Measurements from ENCODE around the gene BRPF3.

The BRPF3 gene

DNA sequence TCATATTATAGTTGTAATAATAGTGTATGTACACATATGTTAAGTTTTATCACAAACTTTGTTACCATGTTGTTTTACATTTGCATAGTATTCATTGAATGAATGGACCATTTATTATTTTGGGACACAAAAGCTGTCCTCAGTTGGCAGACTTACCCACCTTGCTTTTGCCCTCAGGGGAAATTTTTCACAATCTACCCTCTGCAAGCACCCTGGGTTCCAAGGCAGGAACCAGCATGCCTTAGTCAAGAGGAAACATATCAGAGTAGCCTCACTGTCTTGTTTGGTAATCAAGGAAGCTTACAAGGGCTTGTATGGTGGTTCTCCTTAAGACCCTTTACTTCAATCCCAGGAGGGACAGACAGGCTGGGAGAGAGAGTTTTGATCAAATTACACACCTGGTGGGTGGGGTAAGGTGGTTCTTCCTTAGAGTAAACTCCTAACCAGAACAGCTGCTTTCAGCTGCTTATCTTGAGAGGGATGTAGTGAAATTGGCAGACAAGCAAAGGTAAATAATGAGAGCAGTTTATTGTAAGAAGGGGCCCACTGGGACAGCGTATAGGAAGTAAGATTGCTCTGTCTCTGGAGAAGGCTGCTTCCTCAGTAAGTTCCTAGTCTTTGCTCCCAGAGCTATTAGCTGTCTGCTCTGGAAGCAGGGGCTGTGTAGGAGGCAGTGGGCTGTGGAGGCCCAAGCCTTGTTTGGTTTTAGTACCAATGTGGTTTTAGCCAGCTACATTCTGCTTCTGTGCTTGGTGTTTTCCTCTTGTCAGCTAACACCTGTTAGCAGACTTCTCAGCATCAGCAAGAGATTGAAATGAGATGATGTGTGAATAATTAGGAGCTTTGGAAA lies 31.1 kb downstream of the BRPF3 start:
- no peak for DNase-seq (ENCODE audit: low read depth in 1 of 2, low spot score in 1 of 2)

GRCh38 chr6:36229223-36229622 lies 32.7 kb downstream of the BRPF3 start:
- no peak for DNase-seq (ENCODE audit: low read depth in 1 of 2, low spot score in 1 of 2)

DNA sequence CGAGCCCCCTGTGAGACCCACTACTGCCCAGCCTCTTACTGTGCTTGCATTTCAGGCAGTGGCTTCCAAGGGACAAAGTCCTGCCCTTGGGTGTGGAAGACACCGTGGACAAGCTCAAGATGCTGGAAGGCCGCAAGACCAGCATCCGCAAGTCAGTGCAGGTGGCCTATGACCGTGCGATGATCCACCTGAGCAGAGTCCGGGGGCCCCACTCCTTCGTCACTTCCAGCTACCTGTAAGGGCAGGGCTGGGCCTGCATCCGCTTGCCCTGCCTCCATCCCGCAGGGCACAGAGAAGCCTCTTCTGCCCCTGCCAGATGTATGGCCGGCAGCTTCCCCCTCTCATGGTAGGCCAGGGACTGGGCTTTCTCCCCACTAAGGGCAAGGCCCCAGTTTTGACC lies 33.8 kb downstream of the BRPF3 start:
- no peak for DNase-seq (ENCODE audit: low read depth in 1 of 2, low spot score in 1 of 2)

DNA sequence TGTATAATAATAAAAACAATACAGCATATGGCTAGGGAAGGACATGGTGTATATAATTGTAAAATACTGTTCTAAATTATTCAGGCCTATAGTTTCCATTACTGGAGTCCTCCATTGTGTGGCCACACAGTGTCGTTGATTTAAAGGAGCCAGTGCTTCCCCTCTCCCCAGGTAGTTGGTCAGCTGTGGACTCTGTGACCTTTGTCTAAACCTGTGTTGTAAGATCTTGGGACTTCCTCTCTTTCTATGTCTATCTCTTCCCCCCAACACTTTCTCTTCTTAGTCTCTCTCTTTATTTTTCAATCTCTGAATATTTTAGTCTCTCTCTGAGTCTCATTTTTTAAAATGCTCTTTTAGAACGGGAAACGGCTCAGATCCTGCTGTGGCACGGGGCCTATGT lies 35.6 kb downstream of the BRPF3 start:
- no peak for DNase-seq (ENCODE audit: low read depth in 1 of 2, low spot score in 1 of 2)

DNA sequence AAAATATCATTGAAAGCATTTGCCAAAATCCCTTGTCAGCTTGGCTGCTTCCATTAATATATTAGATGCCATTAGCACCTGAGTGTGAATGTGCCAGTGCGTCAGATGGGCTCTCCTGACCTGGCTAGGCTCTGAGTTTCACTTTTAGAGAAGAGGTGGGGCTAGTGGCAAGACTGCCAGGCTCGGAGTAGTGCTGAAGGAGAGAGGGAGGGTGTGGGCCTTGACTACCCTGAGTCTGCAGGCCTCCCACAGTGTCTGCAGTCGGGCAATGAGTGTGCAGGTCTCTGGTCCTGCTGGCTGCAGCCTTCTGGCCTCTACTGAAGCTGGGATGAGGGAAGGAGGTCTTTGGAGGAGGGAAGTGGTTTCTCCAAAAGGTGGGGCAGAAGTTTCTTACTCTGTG lies 38.8 kb downstream of the BRPF3 start:
- no peak for DNase-seq (ENCODE audit: low read depth in 1 of 2, low spot score in 1 of 2)

DNA sequence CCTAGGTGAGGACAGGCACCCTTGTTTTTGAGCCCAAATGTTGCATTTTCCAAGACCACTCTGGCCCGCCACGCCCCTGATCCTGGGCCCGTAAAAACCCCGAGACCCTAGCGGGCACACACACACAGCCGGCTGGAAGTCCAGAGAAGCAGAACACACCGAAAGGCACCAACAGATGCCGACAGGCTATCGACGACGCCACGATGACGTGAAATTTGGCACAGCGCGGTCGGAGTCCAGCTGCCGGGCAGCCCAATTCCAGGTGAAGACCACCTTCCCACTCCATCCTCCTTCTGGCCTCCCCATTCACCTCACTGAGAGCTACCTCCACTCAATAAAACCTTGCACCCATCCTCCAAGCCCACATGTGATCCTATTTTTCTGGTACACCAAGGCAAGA lies 39.3 kb downstream of the BRPF3 start:
- no peak for DNase-seq (ENCODE audit: low read depth in 1 of 2, low spot score in 1 of 2)

DNA sequence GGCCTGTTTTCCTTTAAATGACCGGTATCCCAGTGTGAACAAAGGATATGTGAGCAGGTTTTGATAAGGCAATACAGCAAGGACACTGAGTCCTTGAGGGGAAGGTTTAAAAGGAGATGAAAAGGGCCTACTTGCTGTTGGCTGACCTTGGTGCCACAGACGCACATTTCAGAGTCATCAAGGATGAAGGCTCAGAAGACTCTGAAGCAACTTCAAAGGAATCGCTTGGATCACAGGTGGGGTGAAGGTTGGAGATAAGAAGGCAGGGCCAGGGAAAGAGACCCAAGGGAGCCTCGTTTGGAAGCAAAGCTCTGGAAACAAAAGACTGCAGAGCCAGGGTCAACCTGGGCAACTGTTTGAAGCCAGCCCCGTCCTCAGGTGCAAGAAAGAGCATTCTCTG lies 43.2 kb downstream of the BRPF3 start:
- no peak for DNase-seq (ENCODE audit: low read depth in 1 of 2, low spot score in 1 of 2)

GRCh38 chr6:36241728-36242127 lies 45.2 kb downstream of the BRPF3 start:
- no peak for DNase-seq (ENCODE audit: low read depth in 1 of 2, low spot score in 1 of 2)

GRCh38 chr6:36242161-36242560 lies 45.6 kb downstream of the BRPF3 start:
- DNase-seq (ENCODE audit: low read depth in 1 of 2, low spot score in 1 of 2), result no peak

DNA sequence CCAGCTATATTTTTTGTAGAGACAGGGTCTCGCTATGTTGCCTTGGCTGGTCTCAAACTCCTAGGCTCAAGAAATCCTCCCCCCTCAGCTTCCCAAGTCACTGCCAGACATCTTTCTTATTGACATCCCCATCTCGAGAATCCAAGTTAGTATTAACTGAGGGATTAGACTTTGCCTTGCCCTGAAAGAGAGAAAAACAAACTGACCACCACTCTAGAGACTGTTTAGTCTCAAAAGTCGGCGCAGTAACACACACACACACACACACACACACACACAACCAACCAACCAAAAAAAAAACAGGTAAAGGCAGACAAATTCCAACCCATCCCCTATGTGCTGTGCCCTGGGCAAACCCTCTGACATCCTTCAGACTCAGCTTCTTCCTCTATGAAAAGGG lies 46.1 kb downstream of the BRPF3 start:
- no peak for DNase-seq (ENCODE audit: low read depth in 1 of 2, low spot score in 1 of 2)

DNA sequence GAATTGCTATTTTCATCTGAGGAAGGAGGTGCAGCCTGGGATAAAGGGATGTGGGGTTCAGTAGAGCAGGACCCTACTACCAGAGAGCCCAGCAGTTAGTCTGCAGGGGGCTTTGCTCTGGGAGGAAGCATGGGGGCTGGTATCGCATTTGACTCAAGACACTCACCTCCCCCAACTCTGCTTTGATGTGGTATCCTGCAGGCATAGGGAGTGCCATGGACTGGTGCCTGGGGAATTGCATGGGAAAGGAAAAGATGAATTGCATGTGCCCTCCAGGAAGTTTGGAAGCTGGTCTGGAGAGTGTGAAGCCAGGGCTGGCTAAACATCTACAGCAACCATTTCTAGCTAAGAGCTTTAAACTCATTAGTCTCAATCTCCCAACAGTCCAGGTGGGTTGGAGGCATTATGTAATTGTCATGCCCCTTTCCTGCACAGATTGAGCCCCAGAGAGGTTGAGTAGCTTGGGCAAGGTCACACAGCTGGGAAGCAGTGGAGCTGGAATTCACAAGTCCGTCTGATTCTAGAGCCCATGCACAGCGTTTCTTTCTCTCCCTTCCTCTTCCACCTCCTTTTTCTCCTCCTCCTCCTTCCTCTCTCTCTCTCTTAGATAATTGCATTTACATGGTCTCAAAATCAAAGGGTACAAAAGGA lies 47.1 kb downstream of the BRPF3 start:
- DNase-seq (ENCODE audit: low read depth in 1 of 2, low spot score in 1 of 2), result no peak

DNA sequence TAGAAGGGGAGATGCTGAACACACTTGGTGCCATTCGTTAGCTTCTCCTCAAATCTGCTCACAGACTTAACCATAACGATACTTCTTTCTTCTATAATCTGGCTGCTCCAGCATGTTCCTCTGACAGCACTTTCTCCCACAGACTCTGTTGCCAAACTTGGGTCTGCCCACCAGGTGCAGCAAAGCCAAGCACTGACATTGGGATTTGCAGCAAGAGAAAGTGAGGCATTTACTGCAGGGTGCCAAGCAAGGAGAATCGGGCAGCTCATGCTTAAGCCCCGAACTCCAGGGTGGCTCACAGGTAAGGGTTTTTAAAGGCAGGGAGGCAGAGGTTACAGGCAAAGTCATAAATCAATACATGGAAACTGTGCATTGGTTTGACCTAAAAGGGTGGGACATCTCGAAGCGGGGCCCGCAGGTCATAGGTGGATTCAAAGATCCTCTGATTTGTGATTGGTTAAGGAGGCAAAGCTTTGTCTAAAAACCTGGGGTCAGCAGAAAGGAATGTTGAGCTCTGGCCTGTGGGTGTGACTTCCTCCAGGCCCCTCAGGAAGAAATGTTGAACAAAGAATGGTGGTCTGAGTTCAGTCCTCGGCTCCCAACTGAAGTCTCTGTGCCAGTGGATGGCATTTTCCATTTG lies 48.2 kb downstream of the BRPF3 start:
- DNase-seq (ENCODE audit: low read depth in 1 of 2, low spot score in 1 of 2), result no peak

DNA sequence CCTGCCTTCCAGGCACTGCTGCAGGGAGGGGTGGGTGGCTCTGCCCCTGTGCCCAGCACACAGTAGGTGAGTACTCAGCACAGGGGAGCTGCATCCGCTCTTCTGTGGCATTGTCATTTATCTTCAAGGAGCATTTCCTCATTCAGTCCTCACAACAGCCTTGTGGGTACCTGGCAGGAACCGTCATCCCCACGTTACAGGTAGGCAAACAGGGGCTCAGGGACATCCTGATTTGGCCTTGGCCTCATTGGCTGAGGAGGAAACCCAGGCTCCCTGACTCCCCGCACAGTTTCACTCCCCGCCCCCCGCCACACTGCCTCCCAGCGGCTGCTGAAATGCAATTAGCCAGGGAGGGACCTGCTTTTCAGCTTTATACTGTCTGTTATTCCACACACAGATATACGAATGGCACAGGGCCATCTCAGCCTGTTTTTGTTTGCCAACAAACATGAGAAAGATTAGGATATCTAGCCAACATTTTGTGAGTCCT lies 49.1 kb downstream of the BRPF3 start:
- DNase-seq (ENCODE audit: low read depth in 1 of 2, low spot score in 1 of 2), result no peak

DNA sequence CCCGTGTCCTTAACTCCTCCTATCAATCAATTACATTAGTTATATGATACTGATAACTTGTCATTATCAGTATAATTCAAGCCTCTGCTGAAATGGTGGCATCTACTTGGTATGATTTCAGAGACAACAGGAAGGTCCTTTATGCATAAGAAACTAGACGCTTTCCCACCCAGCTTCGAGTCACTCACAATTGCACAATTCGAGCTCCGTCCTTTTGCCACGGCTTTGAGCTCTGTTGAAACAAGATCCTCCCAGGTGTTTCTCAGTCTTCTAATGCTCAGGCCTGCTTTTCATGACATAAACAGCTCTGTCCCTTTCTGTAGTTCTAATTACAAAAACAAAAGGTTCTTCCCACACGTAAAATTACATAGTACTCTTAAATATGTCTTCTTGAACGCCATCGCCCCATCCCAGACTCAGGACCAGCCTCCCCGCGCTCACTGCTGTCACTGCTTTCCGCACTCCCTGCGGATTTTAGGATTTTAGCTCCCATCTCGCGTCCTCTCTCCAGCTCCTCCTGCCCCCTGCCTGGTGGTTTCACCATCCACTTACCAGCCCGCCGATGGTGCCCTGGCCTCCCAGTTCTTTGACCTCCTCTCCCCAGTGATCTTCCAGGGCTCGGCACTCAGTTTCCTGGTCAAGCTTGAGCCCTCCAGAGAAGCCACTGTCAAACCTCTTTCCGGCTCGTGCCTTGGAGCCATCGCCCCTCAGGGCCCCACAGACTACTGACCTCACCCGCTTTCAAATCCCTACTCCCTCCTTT lies 50.1 kb downstream of the BRPF3 start:
- DNase-seq (ENCODE audit: low read depth in 1 of 2, low spot score in 1 of 2), result no peak

GRCh38 chr6:36247693-36248092 lies 51.1 kb downstream of the BRPF3 start:
- DNase-seq (ENCODE audit: low read depth in 1 of 2, low spot score in 1 of 2), result no peak

- DNase-seq (ENCODE audit: low read depth in 1 of 2, low spot score in 1 of 2), result no peak
Measured at GRCh38 chr6:36248980-36249379, 52.4 kb downstream of the BRPF3 start.

DNA sequence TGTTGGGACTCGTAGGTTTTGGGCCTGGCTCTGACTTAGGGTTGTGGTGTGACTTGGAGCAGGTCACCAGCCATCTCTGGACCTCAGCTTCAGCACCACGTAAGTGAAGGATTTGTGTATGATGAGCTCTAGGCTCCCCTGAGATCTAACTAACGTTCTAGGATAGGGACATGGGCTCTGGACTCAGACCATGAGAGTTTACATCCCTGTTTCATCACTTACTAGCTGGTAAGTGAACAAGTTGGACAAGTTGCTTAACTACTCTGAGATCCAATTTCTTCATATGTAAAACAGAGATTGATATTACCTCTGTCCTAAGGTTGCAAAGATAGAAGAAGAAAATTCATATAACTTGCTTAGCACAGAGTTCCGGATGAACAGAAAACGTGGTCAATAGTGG lies 53.0 kb downstream of the BRPF3 start:
- DNase-seq (ENCODE audit: low read depth in 1 of 2, low spot score in 1 of 2), result no peak

DNA sequence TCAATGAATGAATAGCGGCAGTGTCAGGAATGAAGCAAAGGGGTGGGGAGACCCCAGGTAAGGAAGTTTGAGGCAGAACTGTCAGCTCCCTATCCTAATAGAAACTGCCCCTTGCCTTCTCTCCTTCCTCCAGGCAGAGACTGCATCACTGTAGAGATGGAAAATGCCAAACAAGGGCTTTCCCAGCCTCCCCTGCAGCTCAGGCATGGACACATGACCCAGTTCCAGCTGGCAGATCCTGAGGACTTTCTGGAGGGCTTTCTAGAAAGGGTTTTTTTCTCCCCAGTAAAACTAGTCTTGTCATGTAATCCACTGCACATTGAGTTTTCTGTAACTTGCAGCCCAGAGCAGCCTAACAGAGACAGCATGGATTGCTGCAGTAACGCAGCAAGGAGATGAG lies 55.5 kb downstream of the BRPF3 start:
- no peak for DNase-seq (ENCODE audit: low read depth in 1 of 2, low spot score in 1 of 2)

DNA sequence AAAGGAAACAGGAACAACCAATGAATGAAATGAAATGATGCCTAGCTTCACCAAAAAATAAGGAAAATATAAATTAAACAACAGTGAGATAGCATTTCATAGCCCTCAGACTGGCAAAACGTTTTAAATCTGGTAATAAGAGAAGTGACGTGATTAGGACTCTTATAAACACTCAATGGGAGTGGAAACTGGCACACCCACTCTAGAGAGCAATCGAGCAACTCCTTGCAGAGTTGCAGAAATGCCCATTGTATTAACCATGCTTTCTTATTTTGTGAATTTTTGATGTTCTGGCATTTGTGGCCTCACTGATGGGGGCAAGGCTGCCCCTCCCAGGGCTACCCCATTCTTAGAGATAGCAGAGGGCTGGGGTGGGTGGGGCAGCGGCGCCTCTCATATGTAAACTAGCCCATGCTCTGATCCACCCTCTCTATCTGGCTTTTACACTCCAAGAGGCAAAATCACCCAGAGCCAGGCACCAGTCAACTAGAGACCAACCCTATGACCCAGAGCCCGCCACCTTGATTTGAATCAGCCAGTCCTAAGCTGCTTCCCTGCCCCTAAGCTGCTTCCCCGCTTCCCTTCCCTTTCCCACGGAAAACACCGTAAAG lies 67.0 kb downstream of the BRPF3 start:
- DNase-seq (ENCODE audit: low read depth in 1 of 2, low spot score in 1 of 2), result no peak

DNA sequence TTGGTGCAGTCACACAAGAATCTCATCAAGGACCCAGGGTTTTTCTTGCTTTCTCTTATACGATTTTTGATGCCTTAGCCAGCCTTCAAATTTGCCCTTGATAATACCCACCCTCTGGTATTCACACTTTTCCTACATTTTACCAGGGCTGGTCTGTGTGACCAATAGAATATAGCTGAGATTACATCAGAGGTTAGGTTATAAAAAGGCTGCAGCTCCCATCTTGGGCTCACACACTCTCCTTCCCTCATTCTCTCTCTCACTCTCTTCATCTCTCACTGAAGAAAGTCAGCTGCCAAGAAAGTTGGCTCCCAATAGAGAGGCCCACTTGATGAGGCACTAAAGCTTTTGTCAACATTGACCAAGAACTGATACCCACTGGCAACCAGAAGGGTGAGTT lies 69.2 kb downstream of the BRPF3 start:
- no peak for DNase-seq (ENCODE audit: low read depth in 1 of 2, low spot score in 1 of 2)

Measured in stimulated activated CD4-positive, alpha-beta T cell treated with anti-CD3 and anti-CD28 coated beads, Interleukin-15, amount 100 ng/mL, for 1 hour (primary cell).